ENCODE data around the gene SLC7A8.

- TF ChIP-seq MAZ (IDR thresholded peaks at IDR 0.05; ENCODE audit: borderline replicate concordance, low read depth, low read length) (no peak), BHLHE40 (IDR thresholded peaks at IDR 0.05; ENCODE audit: low read depth, low read length) (no peak), CTCF (conservative IDR thresholded peaks at IDR 0.05; ENCODE audit: low read depth, low read length) (no peak), POLR2A (IDR thresholded peaks at IDR 0.05; ENCODE audit: low read depth, low read length) (no peak), RFX5 (IDR thresholded peaks at IDR 0.05; ENCODE audit: low read depth, low read length) (no peak)
These were observed 78.1 kb downstream of the SLC7A8 start for GRCh38 chr14:23105348-23105824.

Measured in IMR-90 (cell line).